HCT116 (cell line): ENCODE results near the gene CYP2A13. TPM values are rescaled to one million over a fixed set of nuclear protein-coding genes. Genes with fewer than 3 reads are reported as not detected.
A peak's percentile ranks its signal among the peaks of the same experiment; 100 is the strongest.
"Not testable (repeated sequence)": the region's sequence is repeated elsewhere in the genome, so short reads cannot be mapped to it uniquely, and the experiment has no call there.

Experiments used
- ATAC-seq: fragments of 200-7000 bp; cut with Tn5 transposase; 2 replicates; pipeline ENCODE4 v1.9.1; 2020; ENCODE audit warnings: mild to moderate bottlenecking, moderate library complexity
- BruUV-seq: library from RNA; stranded (reverse); fragments of 400-500 nt; replicated peaks from 2 replicates; lab custom pipeline; 2021; lab: Mats Ljungman, UMichigan
- CTCF ChIA-PET: fragments of 300-600 bp; sonication (Branson Sonifier 250); formaldehyde crosslinking; loops from one replicate; lab custom pipeline; 2021; ENCODE audit warnings: antibody characterized with exemption; lab: Charles Lee
- POLR2A ChIA-PET: fragments of 300-600, 350-600 bp; sonication (Branson Sonifier 250); formaldehyde crosslinking; loops from one replicate; lab custom pipeline; 2021; ENCODE audit warnings: antibody characterized with exemption; lab: Charles Lee
- RAD21 ChIA-PET, 2 experiments: fragments of 300-600 bp; sonication (Branson Sonifier 250); formaldehyde crosslinking; loops; one replicate each; lab custom pipeline; 2023; ENCODE audit warnings: low total read pairs in 2 of 2; ENCODE audit not compliant: uncharacterized antibody in 2 of 2, unreplicated experiment in 2 of 2, low non-redundant PET in 1 of 2; lab: Charles Lee
- DNase-seq: peaks from one replicate; pipeline ENCODE4 v3.0.0-alpha.2; 2010; ENCODE audit warnings: low read depth, low spot score
- H2AFZ ChIP-seq: fragments of 200-600 bp; shearing (Covaris generic), sonication (generic); 2 replicates; pipeline ENCODE4 v1.6.1; 2017; ENCODE audit warnings: low read depth, mixed run types, mixed read lengths, antibody characterized with exemption, low read length; ENCODE audit not compliant: poor library complexity, severe bottlenecking
- H3K27ac ChIP-seq: 2 replicates; pipeline ENCODE4 v1.5.1; 2012; ENCODE audit warnings: low read depth, low read length
- H3K27me3 ChIP-seq: fragments of 200-600 bp; sonication (generic); 2 replicates; pipeline ENCODE4 v1.6.1; 2016; ENCODE audit warnings: mixed run types, low read length, mixed read lengths; ENCODE audit not compliant: insufficient read depth
- H3K36me3 ChIP-seq, 2 experiments: fragments of 200-500 bp in 1 of 2; fragments of 200-600 bp in 1 of 2; sonication (Bioruptor generic) in 1 of 2; sonication (generic) in 1 of 2; 2 replicates each; pipeline versions ENCODE4 v1.5.1 to v1.6.1; 2014 to 2016; ENCODE audit warnings: low read length in 2 of 2, inconsistent platforms in 1 of 2, mixed read lengths in 1 of 2, mixed run types in 1 of 2; ENCODE audit not compliant: insufficient read depth in 2 of 2, control insufficient read depth in 1 of 2
- H3K4me1 ChIP-seq, 2 experiments: fragments of 200-600 bp in 1 of 2; sonication (generic) in 1 of 2; 2 replicates each; pipeline versions ENCODE4 v1.5.1 to v1.6.1; 2012 to 2017; ENCODE audit warnings: low read length in 2 of 2, inconsistent platforms in 1 of 2, mild to moderate bottlenecking in 1 of 2, mixed read lengths in 1 of 2, mixed run types in 1 of 2, moderate library complexity in 1 of 2; ENCODE audit not compliant: insufficient read depth in 2 of 2, control insufficient read depth in 1 of 2
- H3K4me2 ChIP-seq: fragments of 200-600 bp; sonication (generic); 2 replicates; pipeline ENCODE4 v1.6.1; 2017; ENCODE audit warnings: mixed run types, low read length, mixed read lengths
- H3K4me3 ChIP-seq, 2 experiments: fragments of 200-600 bp in 1 of 2; sonication (generic) in 1 of 2; replicated peaks in 1 of 2; 2 replicates each; pipeline ENCODE4 v1.5.1; 2011 to 2016; ENCODE audit warnings: low read length in 2 of 2, control low read depth in 1 of 2, low read depth in 1 of 2, mild to moderate bottlenecking in 1 of 2, mixed read lengths in 1 of 2, mixed run types in 1 of 2
- H3K79me2 ChIP-seq: fragments of 200-600 bp; sonication (generic); 2 replicates; pipeline ENCODE4 v1.6.1; 2017; ENCODE audit warnings: mild to moderate bottlenecking, mixed run types, low read length, moderate library complexity, mixed read lengths; ENCODE audit not compliant: insufficient read depth
- H3K9ac ChIP-seq: fragments of 200-600 bp; sonication (generic); 2 replicates; pipeline ENCODE4 v1.6.1; 2016; ENCODE audit warnings: low read length, mixed read lengths
- H3K9me2 ChIP-seq: fragments of 200-600 bp; sonication (generic), shearing (Covaris generic); 2 replicates; pipeline ENCODE4 v1.6.1; 2017; ENCODE audit warnings: mixed run types, mild to moderate bottlenecking, moderate library complexity; ENCODE audit not compliant: insufficient read depth
- H3K9me3 ChIP-seq, 2 experiments: fragments of 200-500 bp in 1 of 2; fragments of 200-600 bp in 1 of 2; sonication (Bioruptor generic) in 1 of 2; sonication (generic) in 1 of 2; 2 replicates each; pipeline ENCODE4 v1.6.1; 2014 to 2017; ENCODE audit warnings: low read length in 2 of 2, mixed read lengths in 2 of 2, inconsistent platforms in 1 of 2, low read depth in 1 of 2, mild to moderate bottlenecking in 1 of 2, mixed run types in 1 of 2, moderate library complexity in 1 of 2; ENCODE audit not compliant: control insufficient read depth in 1 of 2, insufficient read depth in 1 of 2
- H4K20me1 ChIP-seq: fragments of 200-600 bp; sonication (generic), shearing (Covaris generic); 2 replicates; pipeline ENCODE4 v1.6.1; 2017; ENCODE audit warnings: mixed run types, mild to moderate bottlenecking, moderate library complexity; ENCODE audit not compliant: insufficient read depth
- ELF1 ChIP-seq: IDR thresholded peaks from 2 replicates; pipeline ENCODE4 v1.6.1; 2012; ENCODE audit warnings: low read depth, borderline replicate concordance
- RAD21 ChIP-seq: IDR thresholded peaks from 2 replicates; pipeline ENCODE4 v1.6.1; 2012; ENCODE audit warnings: low read depth, mild to moderate bottlenecking
- SIN3A ChIP-seq: IDR thresholded peaks from 2 replicates; pipeline ENCODE4 v1.6.1; 2012; ENCODE audit warnings: low read depth
- TCF7L2 ChIP-seq: IDR thresholded peaks from 2 replicates; pipeline ENCODE4 v1.7.0; 2011; ENCODE audit warnings: borderline replicate concordance, inconsistent platforms; ENCODE audit not compliant: insufficient read depth, insufficient read length; ENCODE audit errors: extremely low read depth
- intact Hi-C: fragments of 100-400 bp; cut with micrococcal nuclease; formaldehyde crosslinking; loops from 2 replicates; pipeline ENCODE4 v1.10.0; 2022
- total RNA-seq: library from RNA; stranded (reverse); gene quantifications from one replicate; pipeline ENCODE4 v1.2.1, GENCODE V29; 2021; ENCODE audit not compliant: unreplicated experiment
- TF ChIP-seq, protein P1 (sequence below): IDR thresholded peaks from 2 replicates; pipeline ENCODE4 v1.6.1; 2012
- TF ChIP-seq, protein P2 (sequence below): IDR thresholded peaks from 2 replicates; pipeline ENCODE4 v1.6.1; 2011; ENCODE audit warnings: mild to moderate bottlenecking, low read length, moderate library complexity; ENCODE audit not compliant: insufficient replicate concordance; ENCODE audit errors: extremely low read depth

The CYP2A13 gene
- total RNA-seq, 1 experiment from 2014 or later, result not detected

DNA sequence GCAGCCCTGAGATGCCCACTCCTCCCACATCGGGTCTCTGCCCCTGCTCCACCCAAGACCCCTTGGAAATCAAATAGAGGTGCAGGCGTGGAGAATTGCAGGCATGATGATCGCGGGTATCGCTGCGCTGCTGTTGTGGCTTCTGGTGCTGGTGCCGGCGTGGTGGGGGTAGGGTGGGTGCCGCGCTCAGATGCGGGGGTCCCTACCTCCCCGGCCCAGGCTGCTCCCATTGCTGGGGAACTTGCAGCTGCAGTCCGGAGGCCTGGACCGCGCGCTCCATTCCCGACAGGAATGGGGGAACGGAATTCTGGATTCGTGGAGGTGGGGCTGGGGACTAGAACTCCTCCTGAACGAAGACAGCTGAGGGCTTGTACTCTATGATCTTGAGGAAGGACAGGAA, 46.4 kb downstream of the CYP2A13 start:
- Histone ChIP-seq H3K4me2 (no peak overlapping the region), H3K4me3 (no peak overlapping the region), H3K4me1 (peaks cover 6 to 13% of the 10 kb centered on the region in 2 experiments; a peak in 1 of 4 replicates), H3K27me3 (no peaks in the 10 kb centered on the region), H3K36me3 (no peaks in the 10 kb centered on the region), H3K9me3 (no peaks in the 10 kb centered on the region), H3K9me2 (no peaks in the 10 kb centered on the region), H3K79me2 (no peaks in the 10 kb centered on the region), H3K9ac (no peak overlapping the region), H4K20me1 (no peaks in the 10 kb centered on the region), H3K27ac (no peak overlapping the region), H2AFZ (no peak overlapping the region)
- intact Hi-C loops, result no loop called here
- ATAC-seq, result no peak
- POLR2A ChIA-PET, result no interaction called here
- no peak for TF ChIP-seq SIN3A
- TF ChIP-seq, protein P1, sequence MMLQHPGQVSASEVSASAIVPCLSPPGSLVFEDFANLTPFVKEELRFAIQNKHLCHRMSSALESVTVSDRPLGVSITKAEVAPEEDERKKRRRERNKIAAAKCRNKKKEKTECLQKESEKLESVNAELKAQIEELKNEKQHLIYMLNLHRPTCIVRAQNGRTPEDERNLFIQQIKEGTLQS, result no peak
- TF ChIP-seq RAD21, result no peak
- TF ChIP-seq ELF1, result no peak
- no peak for TF ChIP-seq TCF7L2
- TF ChIP-seq, protein P2, sequence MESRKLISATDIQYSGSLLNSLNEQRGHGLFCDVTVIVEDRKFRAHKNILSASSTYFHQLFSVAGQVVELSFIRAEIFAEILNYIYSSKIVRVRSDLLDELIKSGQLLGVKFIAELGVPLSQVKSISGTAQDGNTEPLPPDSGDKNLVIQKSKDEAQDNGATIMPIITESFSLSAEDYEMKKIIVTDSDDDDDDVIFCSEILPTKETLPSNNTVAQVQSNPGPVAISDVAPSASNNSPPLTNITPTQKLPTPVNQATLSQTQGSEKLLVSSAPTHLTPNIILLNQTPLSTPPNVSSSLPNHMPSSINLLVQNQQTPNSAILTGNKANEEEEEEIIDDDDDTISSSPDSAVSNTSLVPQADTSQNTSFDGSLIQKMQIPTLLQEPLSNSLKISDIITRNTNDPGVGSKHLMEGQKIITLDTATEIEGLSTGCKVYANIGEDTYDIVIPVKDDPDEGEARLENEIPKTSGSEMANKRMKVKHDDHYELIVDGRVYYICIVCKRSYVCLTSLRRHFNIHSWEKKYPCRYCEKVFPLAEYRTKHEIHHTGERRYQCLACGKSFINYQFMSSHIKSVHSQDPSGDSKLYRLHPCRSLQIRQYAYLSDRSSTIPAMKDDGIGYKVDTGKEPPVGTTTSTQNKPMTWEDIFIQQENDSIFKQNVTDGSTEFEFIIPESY, result no peak
- DNase-seq, result no peak
- BruUV-seq, result no TSS peak
- CTCF ChIA-PET, result no interaction called here
- RAD21 ChIA-PET, result no interaction called here

- Histone ChIP-seq H3K4me2 (peak overlapping the region; percentile 59), H3K4me3 (peak overlapping the region; percentile 39 to 40), H3K4me1 (peaks cover 6 to 13% of the 10 kb centered on the region in 2 experiments; a peak in 1 of 4 replicates)
- POLR2A ChIA-PET, RAD21 ChIA-PET, H3K79me2 ChIP-seq, H3K27ac ChIP-seq, H4K20me1 ChIP-seq, H3K9me2 ChIP-seq, H3K9ac ChIP-seq, CTCF ChIA-PET, intact Hi-C loops, H3K27me3 ChIP-seq, BruUV-seq, H3K36me3 ChIP-seq, H3K9me3 ChIP-seq, DNase-seq, H2AFZ ChIP-seq: not testable (repeated sequence)
- peak; percentile 97 for ATAC-seq
These were observed 47.4 kb downstream of the CYP2A13 start for GRCh38 chr19:41135390-41136384.
